Measurements from ENCODE around the gene PDK3. TPM values are rescaled to one million over a fixed set of nuclear protein-coding genes. Genes with fewer than 3 reads are reported as not detected.

Gene PDK3
- total RNA-seq, 1 donor from 2014 or later = 43.7 TPM

DNA sequence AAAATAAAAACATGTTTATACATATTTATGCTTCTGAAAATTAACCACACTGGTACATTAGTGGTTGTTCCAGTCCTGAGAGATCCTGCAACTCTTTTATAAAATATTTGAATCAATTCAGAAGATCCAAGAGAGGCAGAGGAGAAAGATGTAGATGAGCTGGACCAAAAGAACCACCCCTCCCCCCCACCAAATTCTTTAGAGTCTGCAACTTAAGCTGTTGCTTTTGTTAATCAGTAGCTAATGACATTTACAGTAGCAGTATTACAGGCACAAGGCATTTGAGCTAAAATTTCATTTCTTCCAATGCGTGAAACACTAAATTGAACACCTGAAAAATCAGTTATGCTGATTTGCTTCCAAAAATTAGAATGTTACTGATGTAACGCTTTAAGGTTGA, 61.5 kb downstream of the PDK3 start:
- H3K27ac Mint-ChIP-seq = no peak overlapping the region
- TF ChIP-seq, protein P1, sequence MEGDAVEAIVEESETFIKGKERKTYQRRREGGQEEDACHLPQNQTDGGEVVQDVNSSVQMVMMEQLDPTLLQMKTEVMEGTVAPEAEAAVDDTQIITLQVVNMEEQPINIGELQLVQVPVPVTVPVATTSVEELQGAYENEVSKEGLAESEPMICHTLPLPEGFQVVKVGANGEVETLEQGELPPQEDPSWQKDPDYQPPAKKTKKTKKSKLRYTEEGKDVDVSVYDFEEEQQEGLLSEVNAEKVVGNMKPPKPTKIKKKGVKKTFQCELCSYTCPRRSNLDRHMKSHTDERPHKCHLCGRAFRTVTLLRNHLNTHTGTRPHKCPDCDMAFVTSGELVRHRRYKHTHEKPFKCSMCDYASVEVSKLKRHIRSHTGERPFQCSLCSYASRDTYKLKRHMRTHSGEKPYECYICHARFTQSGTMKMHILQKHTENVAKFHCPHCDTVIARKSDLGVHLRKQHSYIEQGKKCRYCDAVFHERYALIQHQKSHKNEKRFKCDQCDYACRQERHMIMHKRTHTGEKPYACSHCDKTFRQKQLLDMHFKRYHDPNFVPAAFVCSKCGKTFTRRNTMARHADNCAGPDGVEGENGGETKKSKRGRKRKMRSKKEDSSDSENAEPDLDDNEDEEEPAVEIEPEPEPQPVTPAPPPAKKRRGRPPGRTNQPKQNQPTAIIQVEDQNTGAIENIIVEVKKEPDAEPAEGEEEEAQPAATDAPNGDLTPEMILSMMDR (IDR thresholded peaks at IDR 0.05; ENCODE audit: unreplicated experiment) = no peak
- no peaks in the 10 kb centered on the region for H3K27me3 Mint-ChIP-seq
- H3K36me3 Mint-ChIP-seq (ENCODE audit: insufficient read depth) = peaks cover 17% of the 10 kb centered on the region
- H3K4me1 Mint-ChIP-seq (ENCODE audit: low read depth) = peaks cover 4% of the 10 kb centered on the region
- no peak for DNase-seq (ENCODE audit: low spot score, unreplicated experiment)
- H3K9me3 Mint-ChIP-seq (ENCODE audit: low read depth) = no peaks in the 10 kb centered on the region
- no peak overlapping the region for H3K4me3 Mint-ChIP-seq (ENCODE audit: low read depth)

DNA sequence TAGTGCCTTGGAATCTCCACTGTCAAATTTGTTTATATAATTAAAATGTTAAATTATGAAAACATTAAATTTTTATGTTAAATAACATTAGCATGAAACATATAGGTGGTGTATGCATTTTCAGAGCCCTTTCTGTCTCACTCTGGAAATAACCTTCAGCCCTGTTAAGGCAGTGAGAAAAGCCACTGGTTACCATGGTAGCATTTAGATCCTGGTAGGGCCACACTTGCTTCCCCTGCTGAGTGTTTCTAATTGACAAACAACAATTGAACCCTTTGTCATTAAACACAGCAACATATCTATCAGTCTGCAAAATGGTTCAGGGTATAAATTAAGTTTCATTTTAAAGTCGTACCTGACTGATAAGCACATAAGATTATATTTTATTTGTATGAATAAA, 63.5 kb downstream of the PDK3 start:
- peaks cover 4% of the 10 kb centered on the region for H3K4me1 Mint-ChIP-seq (ENCODE audit: low read depth)

DNA sequence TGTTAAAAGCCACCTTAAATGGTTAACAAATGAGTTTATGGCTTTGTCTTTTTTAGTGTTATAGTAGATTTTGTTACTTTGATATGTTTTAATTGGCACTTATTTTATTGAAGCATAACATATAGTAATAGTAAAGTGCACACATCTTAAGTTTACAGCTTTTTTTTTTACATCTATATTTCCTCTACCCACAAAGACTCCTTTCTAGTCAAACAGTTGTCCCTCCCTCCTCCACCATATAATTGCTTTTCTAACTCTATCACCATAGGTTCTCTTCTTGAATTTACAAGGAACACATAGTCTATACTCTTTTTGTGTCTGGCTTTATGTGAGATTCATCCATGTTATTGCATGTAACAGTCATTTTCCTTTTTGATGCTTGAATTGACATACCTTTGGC, 71.5 kb downstream of the PDK3 start:
- H3K27me3 Mint-ChIP-seq = peaks cover 20% of the 10 kb centered on the region
- DNase-seq (ENCODE audit: low spot score, unreplicated experiment) = no peak
- H3K27ac Mint-ChIP-seq = no peak overlapping the region
- H3K9me3 Mint-ChIP-seq (ENCODE audit: low read depth) = no peaks in the 10 kb centered on the region
- TF ChIP-seq, protein P1 (IDR thresholded peaks at IDR 0.05; ENCODE audit: unreplicated experiment) = no peak
- H3K4me1 Mint-ChIP-seq (ENCODE audit: low read depth) = no peaks in the 10 kb centered on the region
- peaks cover 30% of the 10 kb centered on the region for H3K36me3 Mint-ChIP-seq (ENCODE audit: insufficient read depth)
- H3K4me3 Mint-ChIP-seq (ENCODE audit: low read depth) = no peak overlapping the region

More for the DNA sequence above, 63.5 kb downstream of the PDK3 start:
- Mint-ChIP-seq H3K4me3 (ENCODE audit: low read depth) (no peak overlapping the region), H3K36me3 (ENCODE audit: insufficient read depth) (peaks cover 18% of the 10 kb centered on the region), H3K9me3 (ENCODE audit: low read depth) (no peaks in the 10 kb centered on the region), H3K27me3 (no peaks in the 10 kb centered on the region), H3K27ac (no peak overlapping the region)
- no peak for DNase-seq (ENCODE audit: low spot score, unreplicated experiment)
- TF ChIP-seq, protein P1 (IDR thresholded peaks at IDR 0.05; ENCODE audit: unreplicated experiment) = no peak

DNA sequence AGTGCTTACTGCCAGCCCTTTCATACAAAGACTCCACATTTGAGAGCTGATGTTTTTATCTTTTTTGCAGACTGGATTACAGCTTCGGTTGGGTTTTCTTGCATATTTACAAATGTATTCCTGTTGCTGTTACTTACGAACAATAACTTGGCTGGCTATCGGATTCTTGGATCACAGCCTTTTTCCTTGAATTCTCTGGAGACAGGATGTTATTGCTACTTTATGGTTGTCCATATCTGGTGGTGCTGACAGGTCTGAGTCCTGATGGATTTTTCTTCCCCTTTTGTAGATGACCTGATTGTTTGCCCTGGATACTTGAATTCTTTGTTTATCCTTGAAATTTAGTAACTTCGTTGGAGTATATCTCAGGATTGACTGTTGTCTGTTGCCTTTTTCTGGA, 77.7 kb downstream of the PDK3 start:
- TF ChIP-seq, protein P1 (IDR thresholded peaks at IDR 0.05; ENCODE audit: unreplicated experiment) = no peak
- peaks cover 17% of the 10 kb centered on the region for H3K36me3 Mint-ChIP-seq (ENCODE audit: insufficient read depth)
- H3K27ac Mint-ChIP-seq = no peak overlapping the region
- H3K4me3 Mint-ChIP-seq (ENCODE audit: low read depth) = no peak overlapping the region
- H3K4me1 Mint-ChIP-seq (ENCODE audit: low read depth) = peaks cover 8% of the 10 kb centered on the region
- DNase-seq (ENCODE audit: low spot score, unreplicated experiment) = no peak
- H3K9me3 Mint-ChIP-seq (ENCODE audit: low read depth) = no peaks in the 10 kb centered on the region
- H3K27me3 Mint-ChIP-seq = peaks cover 69% of the 10 kb centered on the region

DNA sequence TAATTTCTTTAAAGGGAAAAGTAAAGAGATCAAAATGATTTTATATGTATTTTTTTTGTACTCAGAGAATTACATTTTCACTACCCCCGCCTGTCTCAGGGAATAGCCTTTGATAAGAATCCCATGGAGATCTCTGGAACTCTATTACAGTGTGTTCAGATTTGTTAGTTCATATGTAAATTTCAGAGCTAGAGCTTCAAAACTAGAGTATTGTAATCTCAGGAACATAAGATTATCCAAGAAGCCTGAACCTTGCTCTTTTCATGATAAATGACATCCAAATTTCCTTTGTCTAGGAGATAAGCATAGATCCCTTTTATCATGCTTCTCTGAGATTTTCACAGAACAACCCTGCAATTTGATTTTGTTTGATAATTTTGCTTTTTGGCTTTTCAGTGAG, 82.9 kb downstream of the PDK3 start:
- peaks cover 13% of the 10 kb centered on the region for H3K4me1 Mint-ChIP-seq (ENCODE audit: low read depth)
- no peak overlapping the region for H3K4me3 Mint-ChIP-seq (ENCODE audit: low read depth)
- peaks cover 2% of the 10 kb centered on the region for H3K36me3 Mint-ChIP-seq (ENCODE audit: insufficient read depth)
- no peak for DNase-seq (ENCODE audit: low spot score, unreplicated experiment)
- H3K27me3 Mint-ChIP-seq = peaks cover 73% of the 10 kb centered on the region
- no peak overlapping the region for H3K27ac Mint-ChIP-seq
- H3K9me3 Mint-ChIP-seq (ENCODE audit: low read depth) = no peaks in the 10 kb centered on the region
- TF ChIP-seq, protein P1 (IDR thresholded peaks at IDR 0.05; ENCODE audit: unreplicated experiment) = no peak

Data from progenitor cell of endocrine pancreas (in vitro differentiated cells).